Fibroblast of peridontal ligament (primary cell): ENCODE results near the gene MEX3D.
A peak's percentile ranks its signal among the peaks of the same experiment; 100 is the strongest.
"Not testable (repeated sequence)": the region's sequence is repeated elsewhere in the genome, so short reads cannot be mapped to it uniquely, and the experiment has no call there.

ENCODE experiments used
- DNase-seq: peaks from one replicate; pipeline ENCODE4 v3.0.0-alpha.2; 2010; ENCODE audit errors: extremely low read depth

The MEX3D gene

DNA sequence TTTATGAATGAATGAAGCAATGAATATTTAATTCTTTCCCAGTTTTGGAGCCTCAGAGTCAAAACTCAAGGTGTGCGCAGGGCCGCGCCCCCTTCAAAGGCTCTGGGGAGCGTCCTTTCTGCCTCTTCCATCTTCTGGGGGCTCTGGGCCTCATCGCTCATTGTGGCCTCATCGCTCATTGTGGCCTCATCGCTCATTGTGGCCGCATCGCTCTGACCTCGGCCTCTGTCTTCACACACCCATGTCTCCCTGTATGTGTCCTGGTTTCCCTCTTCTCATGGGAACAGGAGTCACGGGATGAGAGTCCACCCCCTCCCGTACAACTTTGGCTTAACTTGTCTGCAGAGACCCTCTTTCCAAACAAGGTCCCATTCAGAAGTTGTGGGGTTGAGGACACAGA lies 3.2 kb upstream of the MEX3D start:
- DNase-seq: no peak

DNA sequence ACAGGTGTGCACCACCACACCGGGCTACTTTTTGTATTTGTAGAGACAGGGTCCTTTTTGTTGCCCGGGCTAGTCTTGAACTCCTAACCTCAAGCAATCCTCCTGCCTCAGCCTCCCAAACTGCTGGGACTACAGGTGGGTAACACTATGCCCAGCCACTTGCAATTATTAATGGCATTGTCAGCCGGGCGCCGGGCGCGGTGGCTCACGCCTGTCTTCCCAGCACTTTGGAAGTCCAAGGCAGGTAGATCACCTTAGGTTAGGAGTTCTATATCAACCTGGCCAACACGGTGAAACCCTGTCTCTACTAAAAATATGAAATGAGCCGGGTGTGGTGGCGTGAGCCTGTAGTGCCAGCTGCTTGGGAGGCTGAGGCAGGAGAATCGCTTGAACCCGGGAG lies 2.7 kb upstream of the MEX3D start:
- DNase-seq: no peak

DNA sequence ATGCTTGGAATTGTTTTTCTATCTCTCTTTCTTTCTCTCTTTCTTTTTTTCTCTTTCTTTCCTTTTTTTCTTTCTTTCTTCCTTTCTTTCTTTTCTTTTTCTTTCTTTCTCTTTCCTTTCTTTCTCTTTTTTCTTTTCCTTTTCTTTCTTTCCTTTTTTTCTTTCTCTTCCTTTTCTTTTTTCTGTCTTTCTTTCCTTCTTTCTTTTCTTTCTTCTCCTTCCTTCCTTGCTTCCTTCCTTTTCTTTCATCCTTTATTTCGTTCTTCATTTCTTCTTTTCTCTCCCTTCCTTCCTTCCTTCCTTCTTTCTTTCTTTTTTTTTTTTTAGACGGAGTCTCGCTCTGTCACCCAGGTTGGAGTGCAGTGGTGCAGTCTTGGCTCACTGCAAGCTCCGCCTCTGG lies 1.9 kb upstream of the MEX3D start:
- DNase-seq: no peak

DNA sequence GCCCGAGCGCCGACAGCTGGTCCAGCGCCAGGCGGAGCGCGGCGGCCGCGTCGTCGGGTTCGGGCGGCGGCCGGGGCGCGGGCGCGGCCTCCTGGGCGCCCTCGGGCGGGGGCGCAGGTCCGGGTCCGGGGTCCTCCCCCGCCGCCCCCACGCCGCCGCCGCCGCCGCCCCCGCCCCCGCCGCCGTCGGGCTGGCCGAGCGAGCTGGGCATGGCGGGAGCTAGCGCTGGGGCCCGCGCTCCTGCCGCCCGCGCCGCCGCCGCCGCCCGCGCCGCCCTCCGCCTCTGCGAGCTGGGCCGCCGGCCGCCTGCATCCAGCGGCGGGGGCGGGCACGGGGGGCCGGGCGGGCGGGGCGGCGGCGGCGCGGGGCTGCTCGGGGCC lies 287 bp downstream of the MEX3D start:
- DNase-seq: no peak

DNA sequence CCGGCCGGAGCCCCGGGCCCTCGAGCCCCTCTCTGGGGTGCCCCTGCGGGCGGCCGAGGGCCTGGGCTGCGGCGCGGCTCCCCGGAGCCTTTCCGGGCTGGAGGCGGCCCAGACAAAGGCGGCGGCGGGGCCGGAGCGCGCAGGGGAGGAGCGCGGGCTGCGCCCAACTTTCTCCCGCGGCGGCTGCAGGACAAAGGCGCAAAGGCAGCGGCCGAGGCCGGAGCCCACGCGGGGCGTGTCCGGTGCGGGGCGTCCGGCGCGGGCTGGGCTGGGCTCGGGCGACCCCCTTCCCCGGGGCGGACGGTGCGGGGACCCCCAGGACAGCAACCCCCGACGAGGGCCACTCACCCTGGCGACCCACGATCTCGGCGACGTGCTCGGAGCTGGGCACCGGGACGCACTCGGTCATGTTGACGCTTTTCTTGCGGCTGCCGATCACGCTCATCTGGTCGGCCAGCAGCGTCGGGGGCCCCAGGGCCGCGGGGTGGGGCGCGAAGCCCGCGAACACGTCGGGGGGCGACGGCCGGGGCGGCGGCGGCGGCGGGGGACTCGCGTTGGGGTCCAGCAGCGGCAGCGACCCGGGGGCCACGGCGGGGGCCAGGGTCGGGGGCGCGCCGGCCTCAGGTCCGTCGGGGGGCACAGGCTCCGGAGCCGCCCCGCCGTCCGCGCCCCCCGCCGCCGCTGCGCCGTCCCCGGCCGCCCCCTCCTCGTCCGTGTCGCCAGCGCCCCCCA lies 843 bp downstream of the MEX3D start:
- DNase-seq: no peak

DNA sequence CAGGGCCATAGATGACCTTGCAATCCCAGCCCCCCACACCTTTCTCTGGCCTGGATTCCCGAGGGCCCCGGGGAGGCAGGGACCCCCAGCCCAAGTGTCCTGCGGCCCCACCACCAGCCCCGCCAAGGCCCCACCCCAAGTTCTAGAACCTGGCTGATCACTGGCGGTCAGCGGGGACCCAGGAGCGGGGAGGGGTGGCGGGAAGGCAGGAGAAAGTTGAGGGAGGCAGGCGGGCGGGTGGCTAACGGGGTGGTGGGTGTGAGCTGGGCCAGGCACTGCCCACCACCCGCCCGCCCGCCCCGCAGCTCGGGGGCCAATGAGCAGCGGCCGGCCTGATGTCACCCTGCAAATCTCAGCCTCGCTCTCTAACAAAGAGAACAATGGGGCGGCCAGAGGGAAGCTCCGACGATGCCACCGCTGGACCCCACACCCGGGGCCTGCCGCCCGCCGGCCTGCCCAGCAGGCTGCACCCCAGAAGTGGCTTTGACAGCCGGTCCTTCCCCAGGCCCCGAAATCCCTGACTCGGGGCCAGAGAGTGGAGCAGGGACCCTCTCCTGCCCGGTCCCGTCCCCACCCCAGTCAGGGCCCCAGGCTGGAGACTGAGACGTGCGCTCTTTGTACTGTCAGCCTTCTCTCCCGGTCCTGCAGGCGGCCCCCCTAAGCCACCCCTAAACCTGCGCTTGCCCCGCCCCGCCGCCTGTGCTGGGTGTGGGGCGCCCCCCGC lies 1.6 kb downstream of the MEX3D start:
- DNase-seq: peak; percentile 76

DNA sequence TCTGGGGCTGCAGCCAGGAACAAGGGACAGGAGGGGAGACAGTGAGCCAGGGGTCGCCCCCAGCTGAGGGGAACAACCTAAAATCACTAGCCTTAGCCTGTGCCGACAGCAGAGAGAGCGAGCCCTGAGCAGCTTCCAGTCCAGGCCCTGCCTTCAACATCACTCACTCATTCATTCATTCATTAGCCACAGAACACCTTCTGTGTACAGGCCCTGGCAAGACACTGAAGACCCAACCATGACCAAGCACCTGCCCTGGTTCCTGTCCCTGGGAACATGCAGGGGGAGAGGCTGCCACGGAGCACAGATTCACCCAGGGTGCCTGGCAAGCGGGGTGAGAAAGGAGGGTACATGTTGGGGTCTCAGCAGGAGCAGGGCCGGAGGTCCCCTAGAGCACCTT lies 4.9 kb downstream of the MEX3D start:
- DNase-seq: no peak

DNA sequence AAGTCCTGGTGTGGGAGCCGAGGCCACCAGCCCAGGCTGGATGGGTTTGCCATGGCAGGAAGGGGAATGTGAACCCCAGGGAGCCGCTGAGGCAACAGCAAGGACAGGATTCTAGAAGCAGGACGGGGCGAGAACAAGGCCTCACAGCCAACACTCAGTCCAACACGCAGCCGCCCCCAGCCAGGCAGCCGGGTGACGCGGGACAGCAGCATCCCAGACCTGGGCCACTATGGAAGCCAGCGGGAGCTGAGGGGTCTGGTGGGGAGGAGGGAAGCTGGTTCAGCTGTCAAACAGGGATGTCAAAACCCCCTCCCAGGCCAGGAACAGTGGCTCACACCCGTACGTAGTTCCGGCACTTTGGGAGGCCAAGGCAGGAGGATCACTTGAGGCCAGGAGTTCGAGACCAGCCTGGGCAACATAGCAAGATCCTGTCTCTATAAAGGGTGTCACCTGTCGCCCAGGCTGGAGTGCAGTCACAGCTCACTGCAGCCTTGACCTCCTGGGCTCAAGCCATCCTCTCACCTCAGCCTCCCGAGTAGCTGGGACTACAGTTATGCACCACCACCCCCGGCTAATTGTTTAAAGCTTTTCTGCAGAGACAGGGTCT lies 6.8 kb downstream of the MEX3D start:
- DNase-seq: no peak

DNA sequence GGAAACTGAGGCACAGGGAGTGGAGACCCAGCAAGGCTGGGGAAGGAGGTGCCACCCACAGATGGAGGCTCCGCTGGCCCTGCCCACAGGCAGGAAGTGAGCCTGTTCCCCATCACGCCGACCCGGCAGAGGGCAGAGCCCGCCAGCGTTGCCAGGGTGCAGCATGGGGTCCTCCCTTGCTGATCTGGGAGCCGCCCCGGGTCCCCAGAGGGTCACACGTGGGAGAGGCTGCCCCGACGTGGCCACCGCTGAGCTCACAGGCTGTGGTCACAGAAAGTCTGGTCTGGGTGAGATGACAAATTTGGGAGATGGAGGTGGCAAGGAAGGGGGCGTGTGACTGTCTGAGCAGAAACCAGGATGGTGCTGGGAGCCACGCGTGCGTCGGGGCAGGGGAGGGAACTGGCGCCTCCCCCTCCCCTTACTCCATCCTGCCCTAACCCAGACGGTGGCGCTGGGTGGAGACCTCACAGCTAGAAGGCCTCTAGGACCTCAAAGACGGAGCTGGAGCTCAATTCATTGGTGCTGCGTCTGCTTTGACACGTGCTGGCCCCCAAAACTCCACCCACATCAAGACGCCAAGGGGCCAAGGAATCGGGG lies 7.7 kb downstream of the MEX3D start:
- DNase-seq: no peak

DNA sequence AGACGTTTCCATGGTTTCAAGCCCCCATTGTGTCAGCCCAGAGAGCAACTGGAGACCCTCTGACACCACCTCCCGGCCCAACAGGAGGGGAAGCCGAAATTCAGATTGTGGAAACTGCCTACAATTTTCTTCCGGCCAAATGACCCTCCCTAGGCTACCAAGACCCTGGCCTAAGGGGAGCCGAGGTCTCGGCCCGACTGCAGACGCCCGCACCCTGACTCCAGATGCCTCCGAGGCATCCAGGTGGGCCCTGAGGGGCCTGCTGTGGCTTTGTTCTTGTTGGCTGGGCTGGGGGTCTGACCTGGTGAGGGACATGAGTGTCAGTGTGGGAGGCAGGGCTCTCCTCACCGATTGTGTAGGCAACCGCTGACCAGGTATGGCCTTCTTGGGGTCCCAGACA lies 9.6 kb downstream of the MEX3D start:
- DNase-seq: no peak

DNA sequence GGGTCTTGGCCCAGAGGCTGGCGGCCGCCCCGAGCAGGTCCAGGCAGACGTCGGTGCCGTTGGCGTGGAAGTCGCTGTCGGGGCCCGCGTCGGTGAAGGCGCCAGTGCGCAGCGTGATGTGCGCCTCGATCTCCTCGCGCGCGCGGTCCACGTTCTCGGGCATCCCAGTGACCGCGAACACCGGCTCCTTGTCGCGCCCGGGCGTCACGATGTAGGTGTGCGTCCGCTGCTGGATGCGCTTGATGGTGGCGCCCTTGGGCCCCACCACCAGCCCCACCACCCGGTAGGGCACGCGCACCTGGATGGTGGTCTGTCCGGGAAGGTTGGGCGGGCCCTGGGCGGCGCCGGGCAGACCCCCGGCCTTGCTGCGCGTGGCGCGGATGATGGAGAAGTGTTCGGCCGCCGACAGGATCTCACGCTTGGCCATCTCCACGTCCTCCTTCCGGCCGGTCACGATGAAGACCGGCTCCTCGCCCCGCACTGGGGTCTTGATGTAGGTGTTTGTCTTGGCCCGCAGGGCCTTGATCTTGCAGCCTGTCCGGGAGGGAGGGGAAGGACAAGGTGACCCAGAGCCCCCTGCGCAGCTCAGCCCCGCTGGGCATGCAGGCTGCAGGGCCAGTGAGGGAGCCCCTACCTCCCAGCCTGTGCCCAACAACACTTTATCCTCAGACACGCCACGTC lies 11.6 kb downstream of the MEX3D start:
- no peak for DNase-seq

DNA sequence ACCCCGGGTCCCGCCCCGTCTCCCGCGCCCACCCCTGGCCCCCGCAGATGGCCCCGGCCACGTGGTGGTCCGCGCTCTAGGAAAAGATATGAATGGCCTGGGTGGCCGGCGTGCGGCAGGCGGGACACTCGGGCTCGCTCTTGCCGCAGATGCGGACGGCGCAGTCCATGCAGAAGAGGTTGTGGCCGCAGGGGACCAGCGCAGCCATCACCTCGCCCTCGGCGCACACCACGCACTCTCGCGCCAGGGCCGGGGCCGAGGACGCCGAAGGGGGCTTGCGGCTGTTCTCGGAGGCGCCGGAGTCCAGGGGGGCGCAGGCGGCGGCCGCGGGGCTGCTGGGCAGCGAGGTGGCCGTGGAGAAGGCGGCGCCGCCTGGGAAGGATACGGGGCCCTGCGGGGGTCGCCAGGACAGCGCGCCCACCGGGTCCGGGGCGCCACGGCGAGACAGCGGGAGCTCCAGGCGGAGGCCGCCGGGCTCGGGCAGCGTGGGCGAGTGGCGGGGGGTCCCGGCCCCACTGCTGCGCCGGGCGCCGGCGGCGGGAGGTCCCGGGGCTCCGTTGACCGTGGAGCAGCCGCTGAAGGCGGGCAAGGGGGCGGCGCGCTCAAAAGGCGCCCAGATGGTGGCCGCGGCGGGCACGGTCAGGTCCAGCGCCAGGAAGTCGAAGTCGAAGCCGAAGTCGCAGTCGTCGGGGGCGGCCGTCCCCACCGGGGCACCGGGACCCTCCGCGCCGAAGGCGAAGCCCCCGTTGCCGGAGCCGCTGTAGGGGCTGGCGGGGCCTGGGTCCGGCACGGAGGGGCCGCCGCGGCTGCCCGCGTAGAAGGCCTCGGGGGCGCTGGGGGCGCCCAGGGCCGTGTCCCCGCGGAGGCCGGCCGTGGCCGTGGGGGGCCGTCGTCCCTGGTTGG lies 12.4 kb downstream of the MEX3D start:
- no peak for DNase-seq

DNA sequence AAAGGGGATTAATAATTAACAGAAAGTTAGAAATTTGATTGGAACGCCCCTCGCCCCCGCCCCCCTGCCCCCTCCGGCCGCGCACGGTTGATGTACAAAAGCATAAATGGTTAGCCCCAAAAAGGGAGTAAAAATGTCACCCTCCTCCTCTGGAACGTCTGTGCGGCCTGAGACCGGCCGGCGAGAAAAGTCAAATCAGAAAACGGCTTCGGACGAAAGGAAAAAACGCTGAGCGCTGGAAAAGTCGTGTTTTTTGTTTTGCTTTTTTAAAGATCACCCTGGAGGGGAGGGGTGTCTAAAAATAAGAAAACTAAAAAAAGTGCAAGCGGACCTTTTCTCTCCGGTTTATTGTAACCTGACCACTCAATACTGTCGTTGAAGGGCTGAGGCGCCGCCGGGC lies 13.2 kb downstream of the MEX3D start:
- no peak for DNase-seq

DNA sequence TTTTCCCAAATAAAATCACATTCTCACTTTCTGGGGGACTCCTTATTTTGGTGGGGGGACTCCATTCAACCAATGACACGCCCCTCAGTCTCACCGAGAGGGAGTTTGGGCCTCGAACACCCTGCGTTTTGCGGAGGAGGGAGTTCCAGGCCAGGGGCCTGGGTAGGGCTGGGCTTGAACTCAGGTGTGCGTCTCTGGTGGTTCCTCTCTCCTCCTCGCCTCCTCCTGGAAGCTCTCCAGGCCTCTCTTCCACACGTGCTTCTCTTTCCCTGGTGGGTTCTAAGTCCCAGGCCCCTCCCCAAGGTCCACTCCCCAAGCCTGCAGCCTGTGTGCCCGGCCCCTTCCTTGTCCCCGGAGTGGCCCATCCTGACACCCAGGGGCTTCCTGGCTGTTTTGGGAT lies 14.7 kb downstream of the MEX3D start:
- DNase-seq: no peak

DNA sequence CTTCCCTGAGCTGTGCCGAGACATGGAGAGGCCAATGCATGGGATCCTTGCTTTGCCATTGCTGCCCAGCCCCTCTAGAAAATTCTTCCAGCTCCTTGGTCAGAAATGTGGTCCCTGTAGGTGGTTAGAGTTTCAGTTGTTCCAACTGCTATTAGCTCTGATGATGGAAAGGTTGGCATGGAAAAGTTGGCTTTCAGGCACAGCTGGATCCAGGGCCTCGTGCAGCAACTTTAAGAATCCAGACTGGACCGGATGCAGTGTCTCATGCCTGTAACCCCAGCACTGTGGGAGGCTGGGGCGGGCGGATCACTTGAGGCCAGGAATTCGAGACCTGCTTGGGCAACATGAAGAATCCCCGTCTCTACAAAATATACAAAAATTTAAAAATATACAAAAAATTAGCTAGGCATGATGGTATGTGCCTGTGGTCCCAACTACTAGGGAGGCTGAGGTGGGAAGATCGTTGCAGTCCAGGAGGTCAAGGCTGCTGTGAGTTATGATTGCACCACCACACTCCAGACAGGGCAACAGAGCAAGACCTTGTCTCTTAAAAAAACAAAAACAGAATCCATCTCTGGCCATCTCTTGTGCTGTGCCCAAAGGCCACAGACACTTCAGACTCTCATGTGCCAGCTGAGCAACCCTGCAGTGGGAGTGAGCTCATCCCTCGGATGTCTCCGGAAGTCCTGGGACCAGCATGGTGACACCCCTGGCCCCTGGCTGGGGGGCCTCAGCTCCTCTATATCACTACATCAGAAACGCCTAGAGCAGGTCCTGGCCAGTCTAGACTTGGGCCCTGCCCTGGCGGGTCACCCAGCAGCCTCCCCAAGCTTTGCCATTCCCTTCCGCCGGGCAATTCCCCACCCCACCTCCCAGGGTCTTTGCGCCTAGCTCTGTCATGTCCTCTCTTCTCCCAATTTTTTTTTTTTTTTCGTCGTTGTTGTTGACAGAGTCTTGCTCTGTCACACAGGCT lies 16.8 kb downstream of the MEX3D start:
- no peak for DNase-seq

DNA sequence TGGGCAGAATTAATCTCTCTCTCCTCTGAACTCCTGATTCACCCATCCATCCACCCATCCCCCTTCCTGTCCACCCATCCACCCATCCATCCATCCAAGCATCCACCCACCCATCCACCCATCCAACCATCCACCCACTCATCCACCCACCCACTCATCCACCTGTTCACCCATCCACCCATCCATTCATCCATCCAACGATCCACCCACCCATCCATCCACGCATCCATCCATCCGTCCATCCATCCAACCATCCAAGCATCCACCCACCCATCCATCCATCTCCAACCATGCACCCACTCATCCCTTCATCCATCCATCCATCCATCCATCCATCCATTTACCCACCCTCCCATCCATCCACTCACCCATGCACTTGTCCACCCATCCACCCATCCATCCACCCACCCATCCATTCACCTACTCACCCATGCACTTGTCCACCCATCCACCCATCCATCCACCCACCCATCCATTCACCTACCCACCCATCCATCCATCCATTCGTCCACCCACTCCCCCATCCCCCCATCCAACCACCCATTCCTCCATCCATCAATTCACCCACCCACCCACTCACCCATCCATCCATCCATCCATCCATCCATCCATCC lies 18.7 kb downstream of the MEX3D start:
- no peak for DNase-seq

DNA sequence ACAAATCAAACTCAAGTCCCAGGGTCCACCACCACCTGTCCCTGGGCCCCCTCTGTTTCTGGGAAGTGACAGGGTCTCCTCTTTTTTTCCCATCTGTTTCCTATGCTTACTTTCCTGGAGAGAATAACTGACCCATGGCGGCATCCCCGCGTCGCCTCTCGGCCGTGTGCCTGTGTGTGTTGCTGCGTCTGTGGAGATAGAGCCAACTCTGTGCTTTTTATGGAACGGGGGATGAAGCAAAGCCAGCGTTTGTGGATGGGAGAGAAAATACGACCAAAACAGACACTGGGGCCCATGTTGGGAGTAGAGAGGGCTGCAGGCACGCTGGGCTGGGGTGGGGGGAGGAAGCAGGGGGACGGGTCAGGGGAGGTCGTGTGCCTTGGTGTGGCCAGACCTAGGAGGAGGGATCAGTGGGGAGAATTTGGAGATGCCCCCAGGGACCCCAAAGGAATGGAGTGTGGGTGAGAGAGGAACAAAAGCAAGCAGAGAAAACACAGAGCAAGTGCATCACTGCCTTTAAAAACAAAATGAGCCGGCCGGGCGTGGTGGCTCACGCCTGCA lies 27.7 kb downstream of the MEX3D start:
- DNase-seq: no peak

DNA sequence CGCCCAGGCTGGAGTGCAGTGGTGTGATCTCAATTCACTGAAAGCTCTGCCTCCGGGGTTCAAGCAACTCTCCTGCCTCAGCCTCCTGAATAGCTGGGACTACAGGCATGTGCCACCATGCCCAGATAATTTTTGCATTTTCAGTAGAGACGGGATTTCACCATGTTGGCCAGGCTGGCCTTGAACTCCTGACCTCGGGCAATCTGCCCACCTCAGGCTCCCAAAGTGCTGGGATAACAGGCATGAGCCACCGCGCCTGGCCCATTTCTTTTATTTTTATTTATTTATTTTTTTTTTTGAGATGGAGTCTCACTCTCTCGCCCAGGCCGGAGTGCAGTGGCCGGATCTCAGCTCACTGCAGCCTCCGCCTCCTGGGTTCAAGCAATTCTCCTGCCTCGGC lies 28.4 kb downstream of the MEX3D start:
- not testable (repeated sequence) for DNase-seq

DNA sequence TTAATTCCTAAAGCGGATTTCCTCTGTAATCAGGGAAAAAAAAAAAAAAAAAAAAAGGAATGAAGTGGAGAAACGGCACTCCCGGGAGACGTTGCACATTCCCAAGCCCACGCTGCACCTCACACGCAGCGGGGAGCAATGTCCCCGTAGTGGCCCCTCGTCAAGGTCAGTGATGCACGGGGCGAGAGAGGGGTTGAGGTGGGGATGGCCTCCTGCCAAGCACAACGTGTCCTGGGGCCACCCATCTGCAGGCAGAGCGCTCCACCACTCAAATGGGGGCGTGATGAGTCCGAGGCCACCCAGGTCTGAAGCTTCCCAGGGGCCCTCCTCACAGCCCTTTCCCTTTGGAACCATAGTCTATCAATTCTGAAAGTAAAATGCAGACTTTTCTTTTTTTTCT lies 29.1 kb downstream of the MEX3D start:
- DNase-seq: peak; percentile 7
